Activated CD4-positive, CD25-positive, alpha-beta regulatory T cell (primary cell): ENCODE results near the gene SH3GL1.

Experiments used
- DNase-seq, 4 experiments: peaks; one replicate each; lab custom pipeline; 2025; lab: John Stamatoyannopoulos, UW

SH3GL1 gene

GRCh38 chr19:4400135-4400936 lies at the start of gene SH3GL1:
TSS of gene SH3GL1 (minus strand) at chr19:4400547. CDS start at chr19:4400368, 179 bp downstream.
- peak; percentile 84 to 87 (median 86) for DNase-seq

- no peak for DNase-seq
These were observed 49.3 kb upstream of the SH3GL1 start for GRCh38 chr19:4449639-4450028.

- DNase-seq, result no peak
These were observed 48.8 kb upstream of the SH3GL1 start for GRCh38 chr19:4449022-4449638.

GRCh38 chr19:4448147-4448985 lies 48.0 kb upstream of the SH3GL1 start:
- no peak for DNase-seq

- no peak for DNase-seq
These were observed 47.2 kb upstream of the SH3GL1 start for GRCh38 chr19:4447327-4448146.

GRCh38 chr19:4446704-4447200 lies 46.4 kb upstream of the SH3GL1 start:
- no peak for DNase-seq

- no peak for DNase-seq
These were observed 45.8 kb upstream of the SH3GL1 start for GRCh38 chr19:4445963-4446703.

GRCh38 chr19:4444765-4445741 lies 44.7 kb upstream of the SH3GL1 start:
- DNase-seq, result no peak

- no peak for DNase-seq
These were observed 43.8 kb upstream of the SH3GL1 start for GRCh38 chr19:4443966-4444764.

GRCh38 chr19:4443188-4443587 lies 42.8 kb upstream of the SH3GL1 start:
- no peak for DNase-seq

- DNase-seq, result no peak
These were observed 42.4 kb upstream of the SH3GL1 start for GRCh38 chr19:4442819-4443146.

- DNase-seq, result no peak
These were observed 41.9 kb upstream of the SH3GL1 start for GRCh38 chr19:4441994-4442818.

- DNase-seq, result no peak
These were observed 38.9 kb upstream of the SH3GL1 start for GRCh38 chr19:4439243-4439642.

GRCh38 chr19:4437103-4437502 lies 36.8 kb upstream of the SH3GL1 start:
- no peak for DNase-seq

GRCh38 chr19:4436231-4436630 lies 35.9 kb upstream of the SH3GL1 start:
- no peak for DNase-seq

GRCh38 chr19:4434391-4434790 lies 34.0 kb upstream of the SH3GL1 start:
- DNase-seq, result no peak

- no peak for DNase-seq
These were observed 32.7 kb upstream of the SH3GL1 start for GRCh38 chr19:4432918-4433506.
